GM23338 (cell line): ENCODE results near the gene ZBTB20. TPM values are rescaled to one million over a fixed set of nuclear protein-coding genes. Genes with fewer than 3 reads are reported as not detected.

Source experiments
- ATAC-seq: fragments of 200-7000 bp; cut with Tn5 transposase; 3 replicates; pipeline ENCODE4 v1.9.1; 2020
- DNase-seq: peaks from one replicate; pipeline ENCODE4 v3.0.0-alpha.2; 2015; ENCODE audit warnings: low spot score
- H2AFZ ChIP-seq: fragments of 200-600 bp; sonication (generic); 2 replicates; pipeline ENCODE4 v1.8.0; 2016; ENCODE audit warnings: antibody characterized with exemption, mild to moderate bottlenecking, moderate library complexity
- H3F3A ChIP-seq: fragments of 200-600 bp; sonication (generic); replicated peaks from 2 replicates; pipeline ENCODE4 v1.8.0; 2017; ENCODE audit warnings: antibody characterized with exemption, mixed run types, low read depth
- H3K27ac ChIP-seq: fragments of 200-600 bp; sonication (generic); 2 replicates; pipeline ENCODE4 v1.6.1; 2016; ENCODE audit warnings: low read depth
- H3K27me3 ChIP-seq: fragments of 200-600 bp; sonication (generic); 2 replicates; pipeline ENCODE4 v1.8.0; 2016; ENCODE audit warnings: mild to moderate bottlenecking, mixed run types, moderate library complexity; ENCODE audit not compliant: insufficient read depth
- H3K36me3 ChIP-seq: fragments of 200-600 bp; sonication (generic); 2 replicates; pipeline ENCODE4 v1.8.0; 2016; ENCODE audit warnings: mild to moderate bottlenecking; ENCODE audit not compliant: insufficient read depth
- H3K4me1 ChIP-seq: fragments of 200-600 bp; sonication (generic); 2 replicates; pipeline ENCODE4 v1.8.0; 2016; ENCODE audit warnings: mild to moderate bottlenecking, moderate library complexity; ENCODE audit not compliant: insufficient read depth
- H3K4me2 ChIP-seq: fragments of 200-600 bp; sonication (generic); 2 replicates; pipeline ENCODE4 v1.7.1; 2017; ENCODE audit warnings: mixed run types
- H3K4me3 ChIP-seq: fragments of 200-600 bp; sonication (generic); 2 replicates; pipeline ENCODE4 v1.6.1; 2016; ENCODE audit warnings: mixed run types
- H3K79me2 ChIP-seq: fragments of 200-600 bp; sonication (generic); replicated peaks from 2 replicates; pipeline ENCODE4 v1.8.0; 2017; ENCODE audit warnings: mild to moderate bottlenecking; ENCODE audit not compliant: insufficient read depth
- H3K9me2 ChIP-seq: fragments of 200-600 bp; sonication (generic); 2 replicates; pipeline ENCODE4 v1.8.0; 2017; ENCODE audit not compliant: insufficient read depth
- H4K20me1 ChIP-seq: fragments of 200-600 bp; sonication (generic); replicated peaks from 2 replicates; pipeline ENCODE4 v1.8.0; 2017; ENCODE audit warnings: mild to moderate bottlenecking; ENCODE audit not compliant: insufficient read depth
- H3K27ac Mint-ChIP-seq: 2 replicates; pipeline ENCODE4 v1.8.0; 2020; ENCODE audit warnings: inconsistent platforms, mild to moderate bottlenecking, moderate library complexity, mixed read lengths
- H3K27me3 Mint-ChIP-seq: 3 replicates; pipeline ENCODE4 v1.8.0; 2022; ENCODE audit warnings: low read depth, mild to moderate bottlenecking, moderate library complexity, mixed read lengths, inconsistent platforms; ENCODE audit not compliant: insufficient read depth, poor library complexity
- H3K36me3 Mint-ChIP-seq: 3 replicates; pipeline ENCODE4 v1.8.0; 2021; ENCODE audit warnings: low read depth, mild to moderate bottlenecking, inconsistent platforms, moderate library complexity, mixed read lengths
- H3K4me1 Mint-ChIP-seq: 3 replicates; pipeline ENCODE4 v1.8.0; 2020; ENCODE audit warnings: mild to moderate bottlenecking, inconsistent platforms, mixed read lengths
- H3K4me3 Mint-ChIP-seq: 3 replicates; pipeline ENCODE4 v1.8.0; 2021; ENCODE audit warnings: moderate library complexity, mild to moderate bottlenecking, inconsistent platforms, mixed read lengths
- H3K9me3 Mint-ChIP-seq: 3 replicates; pipeline ENCODE4 v1.8.0; 2020; ENCODE audit warnings: moderate library complexity, mild to moderate bottlenecking, inconsistent platforms, mixed read lengths
- CREB1 ChIP-seq: fragments of 250-450 bp; sonication (Bioruptor Pico); IDR thresholded peaks from 2 replicates; pipeline ENCODE4 v1.5.0; 2020; ENCODE audit warnings: low read depth, mild to moderate bottlenecking, moderate library complexity
- EZH2 ChIP-seq: fragments of 200-600 bp; sonication (generic); IDR thresholded peaks from one replicate; pipeline ENCODE4 v1.8.0; 2017; ENCODE audit warnings: antibody characterized with exemption, mild to moderate bottlenecking, low read depth; ENCODE audit not compliant: unreplicated experiment
- EZH2phosphoT487 ChIP-seq: fragments of 200-600 bp; sonication (generic); IDR thresholded peaks from one replicate; pipeline ENCODE4 v1.8.1; 2018; ENCODE audit warnings: antibody characterized with exemption; ENCODE audit not compliant: unreplicated experiment
- JUNB ChIP-seq: IDR thresholded peaks from one replicate; pipeline ENCODE4 v1.6.1; 2016; ENCODE audit warnings: antibody characterized with exemption; ENCODE audit not compliant: unreplicated experiment
- NANOG ChIP-seq: IDR thresholded peaks from 2 replicates; pipeline ENCODE4 v1.6.1; 2016; ENCODE audit warnings: antibody characterized with exemption, borderline replicate concordance
- POLR2AphosphoS5 ChIP-seq: IDR thresholded peaks from 2 replicates; pipeline ENCODE4 v1.6.1; 2016; ENCODE audit warnings: antibody characterized with exemption, low read depth
- STAT1 ChIP-seq: IDR thresholded peaks from one replicate; pipeline ENCODE4 v1.6.1; 2016; ENCODE audit warnings: antibody characterized with exemption; ENCODE audit not compliant: unreplicated experiment
- ZNF114 ChIP-seq: fragments of 250-450 bp; sonication (Bioruptor Pico); IDR thresholded peaks from 2 replicates; pipeline ENCODE4 v1.5.0; 2020; ENCODE audit warnings: mild to moderate bottlenecking, moderate library complexity
- ZNF331 ChIP-seq: fragments of 250-450 bp; sonication (Bioruptor Pico); IDR thresholded peaks from 2 replicates; pipeline ENCODE4 v1.5.0; 2020; ENCODE audit warnings: low read depth, mild to moderate bottlenecking, moderate library complexity
- polyA plus RNA-seq: library from polyadenylated mRNA; unstranded; fragments of >200 nt; fragmentation: Nextera tagmentation; extraction: Ambion mirVana; gene quantifications from 2 replicates; pipeline ENCODE4 v1.2.1, GENCODE V29; 2016
- total RNA-seq: library from RNA; depleted of rRNA; stranded (reverse); fragments of >200 nt; shearing (Covaris generic); gene quantifications from 2 replicates; pipeline ENCODE4 v1.2.3, GENCODE V29; 2014
- TF ChIP-seq, protein P1 (sequence below): IDR thresholded peaks from one replicate; pipeline ENCODE4 v1.6.1; 2018; ENCODE audit warnings: antibody characterized with exemption; ENCODE audit not compliant: unreplicated experiment
- TF ChIP-seq, protein P2 (sequence below): IDR thresholded peaks from 2 replicates; pipeline ENCODE4 v1.6.1; 2016; ENCODE audit warnings: antibody characterized with exemption
- TF ChIP-seq, protein P3 (sequence below): fragments of 250-450 bp; sonication (Bioruptor Pico); IDR thresholded peaks from 2 replicates; pipeline ENCODE4 v1.5.0; 2020; ENCODE audit warnings: mild to moderate bottlenecking, moderate library complexity
- TF ChIP-seq, protein P4 (sequence below), 2 experiments: fragments of 200-600 bp in 1 of 2; sonication (generic) in 1 of 2; conservative IDR thresholded peaks; 2 replicates each; pipeline versions ENCODE4 v1.5.1 to v1.6.1; 2016 to 2017; ENCODE audit warnings: antibody characterized with exemption in 2 of 2, low read depth in 2 of 2, mild to moderate bottlenecking in 2 of 2, moderate library complexity in 1 of 2

The ZBTB20 gene
- total and polyA plus RNA-seq, 2 experiments from 2014 or later, result 2.0 to 3.3 TPM

DNA sequence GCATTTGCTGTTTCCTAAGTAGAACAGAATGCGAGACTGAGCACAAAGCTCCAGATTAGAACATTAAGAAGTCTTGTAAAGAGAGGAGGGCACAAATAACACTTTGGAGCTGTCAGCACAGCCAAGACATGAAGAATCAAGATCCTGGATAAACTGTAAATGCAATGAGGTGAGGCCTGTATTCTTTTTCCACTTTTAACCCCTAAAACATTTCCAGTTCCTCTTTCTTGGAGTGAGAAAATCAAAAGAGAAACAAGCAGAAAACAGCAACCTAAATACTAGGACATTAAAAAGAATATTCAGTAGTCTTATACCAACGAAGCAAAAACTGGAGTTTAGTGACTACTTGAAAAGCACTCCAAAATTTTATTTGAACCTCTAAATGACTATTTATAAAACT, 204.3 kb downstream of the ZBTB20 start:
- no peaks in the 10 kb centered on the region for H3K9me2 ChIP-seq
- no peak overlapping the region for H3K4me3 Mint-ChIP-seq
- no peak overlapping the region for H3K4me3 ChIP-seq
- H3K4me1 Mint-ChIP-seq, result no peaks in the 10 kb centered on the region
- peaks cover 1% of the 10 kb centered on the region for H3K27me3 Mint-ChIP-seq
- H3K36me3 Mint-ChIP-seq, result no peaks in the 10 kb centered on the region
- H3K27me3 ChIP-seq, result no peaks in the 10 kb centered on the region
- TF ChIP-seq, protein P1, sequence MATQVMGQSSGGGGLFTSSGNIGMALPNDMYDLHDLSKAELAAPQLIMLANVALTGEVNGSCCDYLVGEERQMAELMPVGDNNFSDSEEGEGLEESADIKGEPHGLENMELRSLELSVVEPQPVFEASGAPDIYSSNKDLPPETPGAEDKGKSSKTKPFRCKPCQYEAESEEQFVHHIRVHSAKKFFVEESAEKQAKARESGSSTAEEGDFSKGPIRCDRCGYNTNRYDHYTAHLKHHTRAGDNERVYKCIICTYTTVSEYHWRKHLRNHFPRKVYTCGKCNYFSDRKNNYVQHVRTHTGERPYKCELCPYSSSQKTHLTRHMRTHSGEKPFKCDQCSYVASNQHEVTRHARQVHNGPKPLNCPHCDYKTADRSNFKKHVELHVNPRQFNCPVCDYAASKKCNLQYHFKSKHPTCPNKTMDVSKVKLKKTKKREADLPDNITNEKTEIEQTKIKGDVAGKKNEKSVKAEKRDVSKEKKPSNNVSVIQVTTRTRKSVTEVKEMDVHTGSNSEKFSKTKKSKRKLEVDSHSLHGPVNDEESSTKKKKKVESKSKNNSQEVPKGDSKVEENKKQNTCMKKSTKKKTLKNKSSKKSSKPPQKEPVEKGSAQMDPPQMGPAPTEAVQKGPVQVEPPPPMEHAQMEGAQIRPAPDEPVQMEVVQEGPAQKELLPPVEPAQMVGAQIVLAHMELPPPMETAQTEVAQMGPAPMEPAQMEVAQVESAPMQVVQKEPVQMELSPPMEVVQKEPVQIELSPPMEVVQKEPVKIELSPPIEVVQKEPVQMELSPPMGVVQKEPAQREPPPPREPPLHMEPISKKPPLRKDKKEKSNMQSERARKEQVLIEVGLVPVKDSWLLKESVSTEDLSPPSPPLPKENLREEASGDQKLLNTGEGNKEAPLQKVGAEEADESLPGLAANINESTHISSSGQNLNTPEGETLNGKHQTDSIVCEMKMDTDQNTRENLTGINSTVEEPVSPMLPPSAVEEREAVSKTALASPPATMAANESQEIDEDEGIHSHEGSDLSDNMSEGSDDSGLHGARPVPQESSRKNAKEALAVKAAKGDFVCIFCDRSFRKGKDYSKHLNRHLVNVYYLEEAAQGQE, result no peak
- TF ChIP-seq, protein P2, sequence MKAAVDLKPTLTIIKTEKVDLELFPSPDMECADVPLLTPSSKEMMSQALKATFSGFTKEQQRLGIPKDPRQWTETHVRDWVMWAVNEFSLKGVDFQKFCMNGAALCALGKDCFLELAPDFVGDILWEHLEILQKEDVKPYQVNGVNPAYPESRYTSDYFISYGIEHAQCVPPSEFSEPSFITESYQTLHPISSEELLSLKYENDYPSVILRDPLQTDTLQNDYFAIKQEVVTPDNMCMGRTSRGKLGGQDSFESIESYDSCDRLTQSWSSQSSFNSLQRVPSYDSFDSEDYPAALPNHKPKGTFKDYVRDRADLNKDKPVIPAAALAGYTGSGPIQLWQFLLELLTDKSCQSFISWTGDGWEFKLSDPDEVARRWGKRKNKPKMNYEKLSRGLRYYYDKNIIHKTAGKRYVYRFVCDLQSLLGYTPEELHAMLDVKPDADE, result no peak
- no peak for TF ChIP-seq EZH2phosphoT487
- TF ChIP-seq EZH2, result no peak
- no peak for TF ChIP-seq ZNF114 (CRISPR knock-in tag)
- no peak for TF ChIP-seq ZNF331 (CRISPR knock-in tag)
- TF ChIP-seq, protein P3, sequence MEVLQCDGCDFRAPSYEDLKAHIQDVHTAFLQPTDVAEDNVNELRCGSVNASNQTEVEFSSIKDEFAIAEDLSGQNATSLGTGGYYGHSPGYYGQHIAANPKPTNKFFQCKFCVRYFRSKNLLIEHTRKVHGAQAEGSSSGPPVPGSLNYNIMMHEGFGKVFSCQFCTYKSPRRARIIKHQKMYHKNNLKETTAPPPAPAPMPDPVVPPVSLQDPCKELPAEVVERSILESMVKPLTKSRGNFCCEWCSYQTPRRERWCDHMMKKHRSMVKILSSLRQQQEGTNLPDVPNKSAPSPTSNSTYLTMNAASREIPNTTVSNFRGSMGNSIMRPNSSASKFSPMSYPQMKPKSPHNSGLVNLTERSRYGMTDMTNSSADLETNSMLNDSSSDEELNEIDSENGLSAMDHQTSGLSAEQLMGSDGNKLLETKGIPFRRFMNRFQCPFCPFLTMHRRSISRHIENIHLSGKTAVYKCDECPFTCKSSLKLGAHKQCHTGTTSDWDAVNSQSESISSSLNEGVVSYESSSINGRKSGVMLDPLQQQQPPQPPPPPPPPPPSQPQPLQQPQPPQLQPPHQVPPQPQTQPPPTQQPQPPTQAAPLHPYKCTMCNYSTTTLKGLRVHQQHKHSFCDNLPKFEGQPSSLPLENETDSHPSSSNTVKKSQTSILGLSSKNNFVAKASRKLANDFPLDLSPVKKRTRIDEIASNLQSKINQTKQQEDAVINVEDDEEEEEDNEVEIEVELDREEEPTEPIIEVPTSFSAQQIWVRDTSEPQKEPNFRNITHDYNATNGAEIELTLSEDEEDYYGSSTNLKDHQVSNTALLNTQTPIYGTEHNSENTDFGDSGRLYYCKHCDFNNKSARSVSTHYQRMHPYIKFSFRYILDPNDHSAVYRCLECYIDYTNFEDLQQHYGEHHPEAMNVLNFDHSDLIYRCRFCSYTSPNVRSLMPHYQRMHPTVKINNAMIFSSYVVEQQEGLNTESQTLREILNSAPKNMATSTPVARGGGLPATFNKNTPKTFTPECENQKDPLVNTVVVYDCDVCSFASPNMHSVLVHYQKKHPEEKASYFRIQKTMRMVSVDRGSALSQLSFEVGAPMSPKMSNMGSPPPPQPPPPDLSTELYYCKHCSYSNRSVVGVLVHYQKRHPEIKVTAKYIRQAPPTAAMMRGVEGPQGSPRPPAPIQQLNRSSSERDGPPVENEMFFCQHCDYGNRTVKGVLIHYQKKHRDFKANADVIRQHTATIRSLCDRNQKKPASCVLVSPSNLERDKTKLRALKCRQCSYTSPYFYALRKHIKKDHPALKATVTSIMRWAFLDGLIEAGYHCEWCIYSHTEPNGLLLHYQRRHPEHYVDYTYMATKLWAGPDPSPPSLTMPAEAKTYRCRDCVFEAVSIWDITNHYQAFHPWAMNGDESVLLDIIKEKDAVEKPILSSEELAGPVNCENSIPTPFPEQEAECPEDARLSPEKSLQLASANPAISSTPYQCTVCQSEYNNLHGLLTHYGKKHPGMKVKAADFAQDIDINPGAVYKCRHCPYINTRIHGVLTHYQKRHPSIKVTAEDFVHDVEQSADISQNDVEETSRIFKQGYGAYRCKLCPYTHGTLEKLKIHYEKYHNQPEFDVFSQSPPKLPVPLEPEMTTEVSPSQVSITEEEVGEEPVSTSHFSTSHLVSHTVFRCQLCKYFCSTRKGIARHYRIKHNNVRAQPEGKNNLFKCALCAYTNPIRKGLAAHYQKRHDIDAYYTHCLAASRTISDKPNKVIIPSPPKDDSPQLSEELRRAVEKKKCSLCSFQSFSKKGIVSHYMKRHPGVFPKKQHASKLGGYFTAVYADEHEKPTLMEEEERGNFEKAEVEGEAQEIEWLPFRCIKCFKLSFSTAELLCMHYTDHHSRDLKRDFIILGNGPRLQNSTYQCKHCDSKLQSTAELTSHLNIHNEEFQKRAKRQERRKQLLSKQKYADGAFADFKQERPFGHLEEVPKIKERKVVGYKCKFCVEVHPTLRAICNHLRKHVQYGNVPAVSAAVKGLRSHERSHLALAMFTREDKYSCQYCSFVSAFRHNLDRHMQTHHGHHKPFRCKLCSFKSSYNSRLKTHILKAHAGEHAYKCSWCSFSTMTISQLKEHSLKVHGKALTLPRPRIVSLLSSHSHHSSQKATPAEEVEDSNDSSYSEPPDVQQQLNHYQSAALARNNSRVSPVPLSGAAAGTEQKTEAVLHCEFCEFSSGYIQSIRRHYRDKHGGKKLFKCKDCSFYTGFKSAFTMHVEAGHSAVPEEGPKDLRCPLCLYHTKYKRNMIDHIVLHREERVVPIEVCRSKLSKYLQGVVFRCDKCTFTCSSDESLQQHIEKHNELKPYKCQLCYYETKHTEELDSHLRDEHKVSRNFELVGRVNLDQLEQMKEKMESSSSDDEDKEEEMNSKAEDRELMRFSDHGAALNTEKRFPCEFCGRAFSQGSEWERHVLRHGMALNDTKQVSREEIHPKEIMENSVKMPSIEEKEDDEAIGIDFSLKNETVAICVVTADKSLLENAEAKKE, result no peak
- TF ChIP-seq, protein P4, sequence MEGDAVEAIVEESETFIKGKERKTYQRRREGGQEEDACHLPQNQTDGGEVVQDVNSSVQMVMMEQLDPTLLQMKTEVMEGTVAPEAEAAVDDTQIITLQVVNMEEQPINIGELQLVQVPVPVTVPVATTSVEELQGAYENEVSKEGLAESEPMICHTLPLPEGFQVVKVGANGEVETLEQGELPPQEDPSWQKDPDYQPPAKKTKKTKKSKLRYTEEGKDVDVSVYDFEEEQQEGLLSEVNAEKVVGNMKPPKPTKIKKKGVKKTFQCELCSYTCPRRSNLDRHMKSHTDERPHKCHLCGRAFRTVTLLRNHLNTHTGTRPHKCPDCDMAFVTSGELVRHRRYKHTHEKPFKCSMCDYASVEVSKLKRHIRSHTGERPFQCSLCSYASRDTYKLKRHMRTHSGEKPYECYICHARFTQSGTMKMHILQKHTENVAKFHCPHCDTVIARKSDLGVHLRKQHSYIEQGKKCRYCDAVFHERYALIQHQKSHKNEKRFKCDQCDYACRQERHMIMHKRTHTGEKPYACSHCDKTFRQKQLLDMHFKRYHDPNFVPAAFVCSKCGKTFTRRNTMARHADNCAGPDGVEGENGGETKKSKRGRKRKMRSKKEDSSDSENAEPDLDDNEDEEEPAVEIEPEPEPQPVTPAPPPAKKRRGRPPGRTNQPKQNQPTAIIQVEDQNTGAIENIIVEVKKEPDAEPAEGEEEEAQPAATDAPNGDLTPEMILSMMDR (conservative IDR thresholded peaks at IDR 0.05; ENCODE audit: low read depth in 2 of 2), result no peak
- TF ChIP-seq JUNB, result no peak
- TF ChIP-seq POLR2AphosphoS5, result no peak
- no peak for TF ChIP-seq STAT1
- TF ChIP-seq CREB1, result no peak
- TF ChIP-seq NANOG, result no peak
- H3K36me3 ChIP-seq, result no peaks in the 10 kb centered on the region
- H3K27ac Mint-ChIP-seq, result no peak overlapping the region
- no peak for DNase-seq
- no peak overlapping the region for H3K4me2 ChIP-seq
- H3K9me3 Mint-ChIP-seq, result no peaks in the 10 kb centered on the region; the same call in 2 of the 3 replicates
- no peaks in the 10 kb centered on the region for H3K79me2 ChIP-seq
- ATAC-seq, result no peak
- H3K27ac ChIP-seq, result no peak overlapping the region
- no peaks in the 10 kb centered on the region for H3K4me1 ChIP-seq
- no peaks in the 10 kb centered on the region for H4K20me1 ChIP-seq
- H2AFZ ChIP-seq, result no peak overlapping the region; the same call in 1 of the 2 replicates
- H3F3A ChIP-seq, result no peaks in the 10 kb centered on the region
